ENCODE measurements around the gene ASPRV1. TPM values are rescaled to one million over a fixed set of nuclear protein-coding genes. Genes with fewer than 3 reads are reported as not detected.

ASPRV1 gene
- total and polyA plus RNA-seq, 10 of the 15 experiments (the other 5 are each of a cell fraction or from before 2014, with no cell fraction given), result 0.11 to 1.1 (median 0.33) TPM

- FAIRE-seq, result no peak
- Histone ChIP-seq H3K9ac (ENCODE audit: control insufficient read depth, insufficient read depth, low read length) (no peak overlapping the region), H3K27me3 (replicated peaks in 1 of 2; ENCODE audit: control insufficient read depth in 2 of 2, insufficient read depth in 2 of 2, low read length in 1 of 2) (no peaks in the 10 kb centered on the region), H2AFZ (ENCODE audit: control insufficient read depth, low read depth, low read length) (no peak overlapping the region), H3K9me3 (replicated peaks; ENCODE audit: control insufficient read depth, insufficient read depth, low read length) (no peaks in the 10 kb centered on the region), H3K4me2 (ENCODE audit: control insufficient read depth, insufficient read depth) (no peak overlapping the region), H3K4me3 (no peak overlapping the region), H3K27ac (ENCODE audit: control insufficient read depth, insufficient read depth) (no peak overlapping the region), H3K4me1 (ENCODE audit: control insufficient read depth, insufficient read depth, low read length) (peaks cover 13% of the 10 kb centered on the region), H3K79me2 (ENCODE audit: control insufficient read depth, insufficient read depth, low read length) (no peaks in the 10 kb centered on the region), H4K20me1 (ENCODE audit: control insufficient read depth, insufficient read depth) (no peaks in the 10 kb centered on the region), H3K36me3 (ENCODE audit: control insufficient read depth in 2 of 2, insufficient read depth in 2 of 2, low read length in 1 of 2) (0 out of 4 replicates have a peak, but pooled peaks cover 0 to 7% of the 10 kb centered on the region in 2 experiments)
- TF ChIP-seq ZNF274 (IDR thresholded peaks at IDR 0.05; ENCODE audit: insufficient read depth, insufficient read length) (no peak), NFXL1 (IDR thresholded peaks at IDR 0.05; ENCODE audit: borderline replicate concordance) (no peak)
- ChIA-PET SMC1A (ENCODE audit: uncharacterized antibody, unreplicated experiment) (interaction anchor here (1.0 kb wide), 1 partner anchor 196 kb away, joined by 4 read pairs; no protein-coding TSS in a partner anchor), RAD21 (ENCODE audit: unreplicated experiment) (no interaction called here), POLR2A (interaction anchor here (1.3 kb wide), 1 partner anchor 12 kb away, joined by 3 read pairs; no protein-coding TSS in a partner anchor), CTCF (no interaction called here)
- BruUV-seq (replicated peaks), result no TSS peak
- intact Hi-C loops (cut with micrococcal nuclease; ENCODE audit: unreplicated experiment), result no loop called here
- no peak for ATAC-seq
- no peak for DNase-seq (ENCODE audit: low read depth, low spot score)
- 83% methylated on average over 8 of the region's 8 CpGs for WGBS (ENCODE audit: insufficient coverage, insufficient replicate concordance, low lambda C conversion rate, missing lambda C conversion rate)
- in situ Hi-C loops (cut with MboI), result no loop called here
Measured at GRCh38 chr2:69945441-69945840, 16.0 kb downstream of the ASPRV1 start.

- SMC1A ChIA-PET (ENCODE audit: uncharacterized antibody, unreplicated experiment), result interaction anchor here (1.0 kb wide), 1 partner anchor 197 kb away, joined by 4 read pairs; no protein-coding TSS in a partner anchor
Measured at GRCh38 chr2:69944756-69945155, 16.7 kb downstream of the ASPRV1 start.

More at GRCh38 chr2:69944756-69945155, 16.7 kb downstream of the ASPRV1 start:
- Histone ChIP-seq H3K36me3 (ENCODE audit: control insufficient read depth in 2 of 2, insufficient read depth in 2 of 2, low read length in 1 of 2) (0 out of 4 replicates have a peak, but pooled peaks cover 0 to 7% of the 10 kb centered on the region in 2 experiments), H3K4me1 (ENCODE audit: control insufficient read depth, insufficient read depth, low read length) (peaks cover 13% of the 10 kb centered on the region), H3K4me3 (no peak overlapping the region), H3K79me2 (ENCODE audit: control insufficient read depth, insufficient read depth, low read length) (no peaks in the 10 kb centered on the region), H4K20me1 (ENCODE audit: control insufficient read depth, insufficient read depth) (no peaks in the 10 kb centered on the region), H2AFZ (ENCODE audit: control insufficient read depth, low read depth, low read length) (no peak overlapping the region), H3K27ac (ENCODE audit: control insufficient read depth, insufficient read depth) (no peak overlapping the region), H3K9me3 (replicated peaks; ENCODE audit: control insufficient read depth, insufficient read depth, low read length) (no peaks in the 10 kb centered on the region), H3K9ac (ENCODE audit: control insufficient read depth, insufficient read depth, low read length) (no peak overlapping the region), H3K27me3 (replicated peaks in 1 of 2; ENCODE audit: control insufficient read depth in 2 of 2, insufficient read depth in 2 of 2, low read length in 1 of 2) (no peaks in the 10 kb centered on the region), H3K4me2 (ENCODE audit: control insufficient read depth, insufficient read depth) (no peak overlapping the region)
- intact Hi-C loops (cut with micrococcal nuclease; ENCODE audit: unreplicated experiment), result no loop called here
- in situ Hi-C loops (cut with MboI), result no loop called here
- POLR2A ChIA-PET, result no interaction called here
- no TSS peak for BruUV-seq (replicated peaks)
- 98% methylated on average over 7 of the region's 7 CpGs for WGBS (ENCODE audit: insufficient coverage, insufficient replicate concordance, low lambda C conversion rate, missing lambda C conversion rate)
- FAIRE-seq (no peak), DNase-seq (ENCODE audit: low read depth, low spot score) (no peak), ATAC-seq (no peak)
- RAD21 ChIA-PET (ENCODE audit: unreplicated experiment), result no interaction called here
- no peak for TF ChIP-seq CEBPZ (IDR thresholded peaks at IDR 0.05; ENCODE audit: low read depth, low read length)
- no peak for TF ChIP-seq CHD1 (IDR thresholded peaks at IDR 0.05; ENCODE audit: low read depth, low read length)
- no peak for TF ChIP-seq FOXK2 (IDR thresholded peaks at IDR 0.05)
- no peak for TF ChIP-seq PBX3 (IDR thresholded peaks at IDR 0.05; ENCODE audit: insufficient replicate concordance, low read depth, low read length)
- TF ChIP-seq ZNF622 (IDR thresholded peaks at IDR 0.05), result no peak
- TF ChIP-seq CHD4 (IDR thresholded peaks at IDR 0.05), result no peak
- TF ChIP-seq SP1 (IDR thresholded peaks at IDR 0.05; ENCODE audit: low read depth, low read length), result no peak
- CTCF ChIA-PET, result interaction anchor here (1.0 kb wide), 1 partner anchor 126 kb away, joined by 3 read pairs; no protein-coding TSS in a partner anchor
